Kidney (tissue), 14 donors: ENCODE results near the gene PEF1. TPM values are rescaled to one million over a fixed set of nuclear protein-coding genes. Genes with fewer than 3 reads are reported as not detected.
A peak's percentile ranks its signal among the peaks of the same experiment; 100 is the strongest.

Experiments
- DNase-seq, 5 donors: peaks; one replicate each; pipeline ENCODE4 v3.0.0-alpha.2; 2013 to 2020
- FAIRE-seq: peaks from 2 replicates; lab custom pipeline; 2012; peaks lifted over from hg19 to GRCh38; lab: Jason Lieb, UNC
- H3K27ac ChIP-seq, 2 donors: one replicate each; pipeline ENCODE4 v1.7.0; 2013; ENCODE audit warnings: low read depth in 2 of 2, low read length in 2 of 2, inconsistent platforms in 1 of 2
- H3K27me3 ChIP-seq: one replicate; pipeline ENCODE4 v1.7.1; 2013; ENCODE audit warnings: low read length, inconsistent platforms; ENCODE audit not compliant: control insufficient read depth, insufficient read depth
- H3K36me3 ChIP-seq, 3 donors: one replicate each; pipeline versions ENCODE4 v1.7.0 to v1.7.1; 2013; ENCODE audit warnings: low read length in 3 of 3, control low read depth in 1 of 3, inconsistent platforms in 1 of 3; ENCODE audit not compliant: insufficient read depth in 3 of 3, control insufficient read depth in 2 of 3
- H3K4me1 ChIP-seq, 3 donors: one replicate each; pipeline versions ENCODE4 v1.7.0 to v1.7.1; 2013; ENCODE audit warnings: low read length in 3 of 3, inconsistent platforms in 1 of 3, low read depth in 1 of 3; ENCODE audit not compliant: control insufficient read depth in 2 of 3, insufficient read depth in 2 of 3
- H3K4me3 ChIP-seq, 3 donors: one replicate each; pipeline versions ENCODE4 v1.7.0 to v1.8.1; 2013; ENCODE audit warnings: low read length in 3 of 3, control low read depth in 1 of 3, inconsistent platforms in 1 of 3
- H3K9ac ChIP-seq, 3 donors: one replicate each; pipeline versions ENCODE4 v1.7.0 to v1.7.1; 2013; ENCODE audit warnings: low read length in 3 of 3, control low read depth in 1 of 3, inconsistent platforms in 1 of 3
- H3K9me3 ChIP-seq, 3 donors: one replicate each; pipeline versions ENCODE4 v1.7.0 to v1.7.1; 2013; ENCODE audit warnings: low read length in 3 of 3, control low read depth in 1 of 3, inconsistent platforms in 1 of 3; ENCODE audit not compliant: control insufficient read depth in 2 of 3, insufficient read depth in 1 of 3
- intact Hi-C: fragments of 100-400 bp; cut with DNase I; formaldehyde crosslinking; loops from one replicate; pipeline ENCODE4 v1.11.1; 2022
- polyA plus RNA-seq: library from polyadenylated mRNA; stranded (reverse); fragments of 350-450 nt; fragmentation: Illumina TruSeq; extraction: RNeasy Lipid Tissue Mini Kit (QIAGEN cat#74804); gene quantifications from one replicate; pipeline ENCODE4 v1.2.3, GENCODE V29; 2014; ENCODE audit warnings: low read depth, low replicate concordance; ENCODE audit not compliant: insufficient read depth
- total RNA-seq: library from RNA; stranded (reverse); fragmentation: NEBNext Ultra II Directional; extraction: Animal tissue kit (Norgen Biotek cat#: 25700); gene quantifications from one replicate; pipeline ENCODE4 v1.2.1, GENCODE V29; 2021
- TF ChIP-seq, protein P1 (sequence below): IDR thresholded peaks from 3 replicates; pipeline ENCODE4 v1.5.1; 2012; ENCODE audit warnings: mild to moderate bottlenecking, moderate library complexity, borderline replicate concordance; ENCODE audit not compliant: insufficient read depth; ENCODE audit errors: extremely low read depth
- donor health status: control.
- donor health status: control.
- donor health status: control.
- donor health status: control.
- donor health status: control.
- donor health status: DM: yes; HTN: yes; CAD: no.
- donor health status: Normal renal cell carcinoma (clear cell type).

The PEF1 gene
- total and polyA plus RNA-seq, 2 donors from 2014 or later: 69.0 to 120 TPM

DNA sequence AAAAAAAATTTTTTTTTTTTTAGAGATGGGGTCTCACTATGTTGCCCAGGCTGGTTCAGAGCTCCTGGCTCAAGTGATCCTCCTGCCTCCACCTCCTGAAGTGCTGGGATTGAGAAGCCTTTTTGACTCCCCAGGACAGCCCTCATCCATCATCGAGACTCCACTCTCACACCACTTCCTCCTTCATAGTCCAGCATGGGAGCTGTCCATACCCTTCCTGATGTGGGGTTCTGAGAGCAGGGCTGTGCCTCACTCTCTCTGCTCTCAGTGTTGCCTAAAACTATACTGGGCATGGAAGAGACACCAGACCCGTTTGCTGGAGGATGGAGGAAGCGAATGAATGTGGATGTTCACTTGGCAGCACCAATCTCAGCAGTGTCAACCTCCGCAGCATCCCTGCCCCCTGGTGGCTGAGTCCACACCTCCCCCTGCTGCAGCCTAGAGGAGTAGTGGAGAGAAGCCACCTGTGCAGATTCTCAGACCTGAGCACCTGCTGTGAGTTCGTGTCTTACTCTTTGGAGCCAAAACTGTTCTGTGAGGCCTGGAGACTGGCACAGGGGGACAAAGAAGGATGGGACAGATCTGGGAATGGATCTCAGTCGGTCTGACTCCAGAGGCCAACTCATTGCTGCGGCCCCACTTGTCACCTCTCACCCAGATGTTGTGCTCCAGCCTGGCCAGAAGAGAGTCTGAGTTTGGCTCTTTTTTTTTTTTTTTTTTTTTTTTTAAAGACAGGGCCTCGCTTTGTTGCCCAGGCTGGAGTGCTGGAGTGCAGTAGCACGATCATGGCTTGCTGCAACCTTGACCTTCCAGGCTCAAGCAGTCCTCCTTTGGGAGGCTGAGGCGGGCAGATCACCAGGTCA is 50.7 kb downstream of the PEF1 start:
- TF ChIP-seq, protein P1, sequence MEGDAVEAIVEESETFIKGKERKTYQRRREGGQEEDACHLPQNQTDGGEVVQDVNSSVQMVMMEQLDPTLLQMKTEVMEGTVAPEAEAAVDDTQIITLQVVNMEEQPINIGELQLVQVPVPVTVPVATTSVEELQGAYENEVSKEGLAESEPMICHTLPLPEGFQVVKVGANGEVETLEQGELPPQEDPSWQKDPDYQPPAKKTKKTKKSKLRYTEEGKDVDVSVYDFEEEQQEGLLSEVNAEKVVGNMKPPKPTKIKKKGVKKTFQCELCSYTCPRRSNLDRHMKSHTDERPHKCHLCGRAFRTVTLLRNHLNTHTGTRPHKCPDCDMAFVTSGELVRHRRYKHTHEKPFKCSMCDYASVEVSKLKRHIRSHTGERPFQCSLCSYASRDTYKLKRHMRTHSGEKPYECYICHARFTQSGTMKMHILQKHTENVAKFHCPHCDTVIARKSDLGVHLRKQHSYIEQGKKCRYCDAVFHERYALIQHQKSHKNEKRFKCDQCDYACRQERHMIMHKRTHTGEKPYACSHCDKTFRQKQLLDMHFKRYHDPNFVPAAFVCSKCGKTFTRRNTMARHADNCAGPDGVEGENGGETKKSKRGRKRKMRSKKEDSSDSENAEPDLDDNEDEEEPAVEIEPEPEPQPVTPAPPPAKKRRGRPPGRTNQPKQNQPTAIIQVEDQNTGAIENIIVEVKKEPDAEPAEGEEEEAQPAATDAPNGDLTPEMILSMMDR: peak; percentile 81
- intact Hi-C loops: loop anchor here (5.0 kb wide), 1 partner anchor 42 kb away; no protein-coding TSS in a partner anchor

DNA sequence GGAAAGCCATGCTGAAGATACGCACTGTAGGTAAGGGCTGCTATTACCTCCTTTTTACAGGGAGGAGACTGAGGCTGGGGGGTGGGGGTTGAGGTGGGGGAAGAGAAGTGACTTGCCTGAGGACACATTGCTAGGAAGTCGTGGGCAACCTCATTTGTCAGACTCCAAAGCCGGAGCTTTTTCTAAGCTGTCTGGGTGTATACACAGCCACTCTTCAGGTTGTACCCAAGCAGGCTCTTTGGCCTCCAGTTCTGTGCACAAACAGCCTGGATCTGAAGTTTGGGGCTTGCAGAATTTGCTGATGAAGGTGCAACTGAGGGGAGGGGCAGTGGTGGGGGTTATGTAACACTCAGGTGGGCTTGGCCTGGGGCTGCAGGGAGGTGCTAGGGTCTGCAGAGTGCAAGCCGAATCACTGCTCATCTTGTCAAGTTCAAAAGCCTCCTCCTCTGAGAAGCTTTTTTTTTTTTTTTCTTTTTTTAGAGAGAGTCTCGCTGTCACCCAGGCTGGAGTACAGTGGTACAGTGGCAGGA is 51.5 kb downstream of the PEF1 start:
- Histone ChIP-seq H3K27ac (no peak overlapping the region), H3K27me3 (no peaks in the 10 kb centered on the region), H3K9ac (no peak overlapping the region), H3K4me3 (no peak overlapping the region), H3K36me3 (no peaks in the 10 kb centered on the region), H3K9me3 (no peaks in the 10 kb centered on the region), H3K4me1 (peaks cover 0 to 9% (median 4%) of the 10 kb centered on the region in 3 donors)
- TF ChIP-seq, protein P1: no peak
- no peak for DNase-seq
- intact Hi-C loops: loop anchor here (5.0 kb wide), 1 partner anchor 41 kb away; no protein-coding TSS in a partner anchor
- FAIRE-seq: no peak

More for the DNA sequence above, 50.7 kb downstream of the PEF1 start:
- no peaks in the 10 kb centered on the region for H3K36me3 ChIP-seq
- H3K4me3 ChIP-seq: no peak overlapping the region
- no peaks in the 10 kb centered on the region for H3K27me3 ChIP-seq
- DNase-seq (peak; percentile 69 to 91 (median 82)), FAIRE-seq (no peak)
- H3K9ac ChIP-seq: no peak overlapping the region
- H3K27ac ChIP-seq: no peak overlapping the region
- no peaks in the 10 kb centered on the region for H3K9me3 ChIP-seq
- peaks cover 0 to 5% (median 0%) of the 10 kb centered on the region in 3 donors for H3K4me1 ChIP-seq

DNA sequence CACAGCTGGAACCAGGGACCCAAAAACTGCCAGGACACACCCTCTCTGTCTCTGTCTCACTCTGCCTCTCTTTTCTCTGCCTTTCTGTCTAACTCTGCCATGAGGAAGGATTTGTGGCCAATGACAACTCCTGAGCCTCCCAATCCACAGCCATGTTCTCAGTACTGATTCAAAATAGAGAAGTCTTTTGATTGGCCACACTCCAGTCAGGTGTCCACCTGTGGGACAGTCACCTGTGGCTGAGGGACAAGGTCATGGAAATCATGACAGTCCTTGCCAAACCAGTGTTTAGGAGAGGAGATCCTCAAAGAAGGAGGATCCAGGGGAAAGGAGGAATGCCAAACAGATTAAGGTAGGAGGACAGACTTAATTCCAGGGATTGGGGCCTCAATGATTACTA is 52.5 kb downstream of the PEF1 start:
- Histone ChIP-seq H3K9ac (peak overlapping the region in 1 of 3 donors; percentile 37), H3K27ac (no peak overlapping the region), H3K36me3 (no peaks in the 10 kb centered on the region), H3K4me3 (no peak overlapping the region), H3K4me1 (peaks cover 0 to 15% (median 10%) of the 10 kb centered on the region in 3 donors), H3K27me3 (no peaks in the 10 kb centered on the region), H3K9me3 (no peaks in the 10 kb centered on the region)
- DNase-seq: no peak
- no peak for FAIRE-seq
- intact Hi-C loops: loop anchor here (5.0 kb wide), 1 partner anchor 40 kb away; no protein-coding TSS in a partner anchor
- TF ChIP-seq, protein P1: no peak
